Smooth muscle cell (in vitro differentiated cells): ENCODE data around the gene SORCS1. TPM values are rescaled to one million over a fixed set of nuclear protein-coding genes. Genes with fewer than 3 reads are reported as not detected.

Experiments
- DNase-seq: peaks from one replicate; lab custom pipeline; 2025; ENCODE audit not compliant: unreplicated experiment; lab: John Stamatoyannopoulos, UW
- H2AFZ ChIP-seq: fragments of 200-600 bp; sonication (generic); 2 replicates; pipeline ENCODE4 v1.6.0; 2016; ENCODE audit warnings: antibody characterized with exemption, low read depth, mild to moderate bottlenecking
- H3F3A ChIP-seq: fragments of 200-600 bp; sonication (generic); 2 replicates; pipeline ENCODE4 v1.6.0; 2017; ENCODE audit warnings: antibody characterized with exemption, low read depth
- H3K27ac ChIP-seq: fragments of 200-600 bp; sonication (generic); 2 replicates; pipeline ENCODE4 v1.5.1; 2016; ENCODE audit warnings: low read depth, mild to moderate bottlenecking
- H3K27me3 ChIP-seq: fragments of 200-600 bp; sonication (generic); 2 replicates; pipeline ENCODE4 v1.6.1; 2016; ENCODE audit warnings: low read depth, mild to moderate bottlenecking
- H3K36me3 ChIP-seq: fragments of 200-600 bp; sonication (generic); 2 replicates; pipeline ENCODE4 v1.5.1; 2016; ENCODE audit warnings: low read depth
- H3K4me1 ChIP-seq: fragments of 200-600 bp; sonication (generic); 2 replicates; pipeline ENCODE4 v1.5.1; 2016; ENCODE audit warnings: low read depth
- H3K4me2 ChIP-seq: fragments of 200-600 bp; sonication (generic); 2 replicates; pipeline ENCODE4 v1.6.0; 2016; ENCODE audit warnings: mild to moderate bottlenecking
- H3K4me3 ChIP-seq: fragments of 200-600 bp; sonication (generic); 2 replicates; pipeline ENCODE4 v1.5.1; 2016; ENCODE audit warnings: mild to moderate bottlenecking
- H3K79me2 ChIP-seq: fragments of 200-600 bp; sonication (generic); 2 replicates; pipeline ENCODE4 v1.6.0; 2016; ENCODE audit warnings: low read depth, mild to moderate bottlenecking
- H3K9ac ChIP-seq: fragments of 200-600 bp; sonication (generic); 2 replicates; pipeline ENCODE4 v1.6.0; 2016; ENCODE audit warnings: low read depth
- H3K9me3 ChIP-seq: fragments of 200-600 bp; sonication (generic); replicated peaks from 2 replicates; pipeline ENCODE4 v1.5.1; 2016; ENCODE audit warnings: low read depth
- H4K20me1 ChIP-seq: fragments of 200-600 bp; sonication (generic); 2 replicates; pipeline ENCODE4 v1.6.0; 2016; ENCODE audit warnings: low read depth
- CTCF ChIP-seq: fragments of 200-600 bp; sonication (generic); IDR thresholded peaks from 2 replicates; pipeline ENCODE4 v1.5.1; 2017; ENCODE audit warnings: borderline replicate concordance, mild to moderate bottlenecking, antibody characterized with exemption; ENCODE audit not compliant: insufficient read depth, poor library complexity, severe bottlenecking
- WGBS: methylation state at CpG from one replicate; pipeline ENCODE4 v1.1.7; 2016; ENCODE audit warnings: low lambda C conversion rate; 5-methylcytosine and 5-hydroxymethylcytosine counted together
- polyA plus RNA-seq: library from polyadenylated mRNA; unstranded; fragments of >200 nt; fragmentation: Nextera tagmentation; extraction: Ambion mirVana; gene quantifications from 2 replicates; pipeline ENCODE4 v1.2.1, GENCODE V29; 2016
- total RNA-seq: library from RNA; depleted of rRNA; stranded (reverse); fragments of >200 nt; gene quantifications from 2 replicates; pipeline ENCODE4 v1.2.3, GENCODE V29; 2014

Gene SORCS1
- total and polyA plus RNA-seq, 2 experiments from 2014 or later = 0.67 TPM; not detected in 1

GRCh38 chr10:106864031-106864430 is 300.5 kb downstream of the SORCS1 start:
- TF ChIP-seq CTCF = no peak
- Histone ChIP-seq H3K4me1 (no peaks in the 10 kb centered on the region), H3K4me2 (no peak overlapping the region), H3F3A (no peaks in the 10 kb centered on the region), H4K20me1 (no peaks in the 10 kb centered on the region), H3K9ac (no peak overlapping the region), H3K27me3 (peaks cover 3% of the 10 kb centered on the region), H3K27ac (no peak overlapping the region), H3K9me3 (no peaks in the 10 kb centered on the region), H2AFZ (no peak overlapping the region), H3K4me3 (no peak overlapping the region), H3K79me2 (no peaks in the 10 kb centered on the region), H3K36me3 (no peaks in the 10 kb centered on the region)
- WGBS = 88% methylated on average over 8 of the region's 8 CpGs
- DNase-seq = no peak

DNA sequence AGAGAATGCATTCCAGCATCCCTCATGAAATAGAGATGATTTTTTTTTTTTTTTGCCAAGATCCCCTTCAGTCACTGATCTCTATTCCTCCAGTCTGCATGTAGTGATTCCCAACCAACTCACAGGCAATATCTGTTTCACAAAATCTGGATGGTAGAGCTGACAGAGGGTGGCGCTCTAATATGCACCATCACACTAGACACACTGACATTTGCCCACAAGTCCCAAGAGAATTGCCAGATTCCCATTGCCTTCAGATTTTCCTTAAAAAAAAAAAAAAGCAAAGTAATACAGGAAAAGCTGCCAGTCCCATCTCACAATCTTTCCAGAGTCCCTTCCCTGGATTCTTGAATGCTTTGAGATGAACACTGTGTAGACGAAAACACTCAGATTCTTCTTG is 301.0 kb downstream of the SORCS1 start:
- Histone ChIP-seq H3K27me3 (peaks cover 3% of the 10 kb centered on the region), H3K9me3 (no peaks in the 10 kb centered on the region), H3K9ac (no peak overlapping the region), H3K27ac (no peak overlapping the region), H3K4me1 (no peaks in the 10 kb centered on the region), H3F3A (no peaks in the 10 kb centered on the region), H3K4me3 (no peak overlapping the region), H3K36me3 (no peaks in the 10 kb centered on the region), H3K79me2 (no peaks in the 10 kb centered on the region), H2AFZ (no peak overlapping the region), H3K4me2 (no peak overlapping the region), H4K20me1 (no peaks in the 10 kb centered on the region)
- TF ChIP-seq CTCF = peak; percentile 19
- 74% methylated on average over 2 of the region's 2 CpGs for WGBS
- no peak for DNase-seq

GRCh38 chr10:106859892-106860652 is 304.4 kb downstream of the SORCS1 start:
- Histone ChIP-seq H3K36me3 (no peaks in the 10 kb centered on the region), H3K9me3 (no peaks in the 10 kb centered on the region), H3K27me3 (peaks cover 3% of the 10 kb centered on the region), H3K4me1 (no peaks in the 10 kb centered on the region), H3K9ac (no peak overlapping the region), H4K20me1 (no peaks in the 10 kb centered on the region), H2AFZ (no peak overlapping the region), H3K79me2 (no peaks in the 10 kb centered on the region), H3K4me3 (no peak overlapping the region), H3K27ac (no peak overlapping the region), H3F3A (no peaks in the 10 kb centered on the region), H3K4me2 (no peak overlapping the region)
- 90% methylated on average over 4 of the region's 4 CpGs for WGBS
- TF ChIP-seq CTCF = no peak
- DNase-seq = no peak

GRCh38 chr10:106857728-106858127 is 306.8 kb downstream of the SORCS1 start:
- Histone ChIP-seq H3K4me2 (no peak overlapping the region), H3K36me3 (no peaks in the 10 kb centered on the region), H3F3A (no peaks in the 10 kb centered on the region), H3K79me2 (no peaks in the 10 kb centered on the region), H4K20me1 (no peaks in the 10 kb centered on the region), H2AFZ (no peak overlapping the region), H3K9me3 (no peaks in the 10 kb centered on the region), H3K4me3 (no peak overlapping the region), H3K27ac (no peak overlapping the region), H3K9ac (no peak overlapping the region), H3K4me1 (no peaks in the 10 kb centered on the region), H3K27me3 (peaks cover 3% of the 10 kb centered on the region)
- 85% methylated on average over 6 of the region's 6 CpGs for WGBS
- DNase-seq = no peak
- no peak for TF ChIP-seq CTCF
